HG03066 (cell line): ENCODE results near the gene EPC2.

Source experiments
- ATAC-seq: cut with Tn5 transposase; IDR thresholded peaks from one replicate; pipeline ENCODE4 v1.9.1; 2021; ENCODE audit warnings: low read depth; ENCODE audit not compliant: unreplicated experiment

The EPC2 gene, protein sequence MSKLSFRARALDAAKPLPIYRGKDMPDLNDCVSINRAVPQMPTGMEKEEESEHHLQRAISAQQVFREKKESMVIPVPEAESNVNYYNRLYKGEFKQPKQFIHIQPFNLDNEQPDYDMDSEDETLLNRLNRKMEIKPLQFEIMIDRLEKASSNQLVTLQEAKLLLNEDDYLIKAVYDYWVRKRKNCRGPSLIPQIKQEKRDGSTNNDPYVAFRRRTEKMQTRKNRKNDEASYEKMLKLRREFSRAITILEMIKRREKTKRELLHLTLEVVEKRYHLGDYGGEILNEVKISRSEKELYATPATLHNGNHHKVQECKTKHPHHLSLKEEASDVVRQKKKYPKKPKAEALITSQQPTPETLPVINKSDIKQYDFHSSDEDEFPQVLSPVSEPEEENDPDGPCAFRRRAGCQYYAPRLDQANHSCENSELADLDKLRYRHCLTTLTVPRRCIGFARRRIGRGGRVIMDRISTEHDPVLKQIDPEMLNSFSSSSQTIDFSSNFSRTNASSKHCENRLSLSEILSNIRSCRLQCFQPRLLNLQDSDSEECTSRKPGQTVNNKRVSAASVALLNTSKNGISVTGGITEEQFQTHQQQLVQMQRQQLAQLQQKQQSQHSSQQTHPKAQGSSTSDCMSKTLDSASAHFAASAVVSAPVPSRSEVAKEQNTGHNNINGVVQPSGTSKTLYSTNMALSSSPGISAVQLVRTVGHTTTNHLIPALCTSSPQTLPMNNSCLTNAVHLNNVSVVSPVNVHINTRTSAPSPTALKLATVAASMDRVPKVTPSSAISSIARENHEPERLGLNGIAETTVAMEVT

GRCh38 chr2:148643998-148644882, at the start of gene EPC2:
Gene EPC2, plus strand, starts transcription at chr2:148644751. Its CDS starts 267 bp downstream, at chr2:148645018.
- ATAC-seq, result peak; percentile 55

GRCh38 chr2:148596018-148596417, 48.5 kb upstream of the EPC2 start:
- ATAC-seq, result no peak

GRCh38 chr2:148599109-148599991, 45.2 kb upstream of the EPC2 start:
- ATAC-seq, result no peak

GRCh38 chr2:148602885-148603561, 41.5 kb upstream of the EPC2 start:
- no peak for ATAC-seq

- ATAC-seq, result peak; percentile 99
Observed at GRCh38 chr2:148603562-148603920, 41.0 kb upstream of the EPC2 start.

DNA sequence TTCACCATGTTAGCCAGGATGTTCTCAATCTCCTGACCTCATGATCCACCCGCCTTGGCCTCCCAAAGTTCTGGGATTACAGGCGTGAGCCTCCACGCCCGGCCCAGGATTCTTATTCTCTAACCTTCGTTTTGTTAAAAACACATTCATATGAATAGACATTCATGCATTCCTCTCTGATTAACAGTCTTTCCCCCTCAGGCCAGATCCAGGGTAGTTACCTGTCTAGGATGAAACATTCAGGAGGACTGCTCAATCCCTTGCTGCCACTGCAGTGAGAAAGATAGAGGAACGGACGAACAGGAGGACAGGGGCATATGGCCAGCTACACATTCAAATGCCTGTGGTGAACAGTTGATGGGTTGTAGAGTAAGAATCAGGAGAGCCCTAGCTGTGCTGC, 39.6 kb upstream of the EPC2 start:
- ATAC-seq, result no peak

DNA sequence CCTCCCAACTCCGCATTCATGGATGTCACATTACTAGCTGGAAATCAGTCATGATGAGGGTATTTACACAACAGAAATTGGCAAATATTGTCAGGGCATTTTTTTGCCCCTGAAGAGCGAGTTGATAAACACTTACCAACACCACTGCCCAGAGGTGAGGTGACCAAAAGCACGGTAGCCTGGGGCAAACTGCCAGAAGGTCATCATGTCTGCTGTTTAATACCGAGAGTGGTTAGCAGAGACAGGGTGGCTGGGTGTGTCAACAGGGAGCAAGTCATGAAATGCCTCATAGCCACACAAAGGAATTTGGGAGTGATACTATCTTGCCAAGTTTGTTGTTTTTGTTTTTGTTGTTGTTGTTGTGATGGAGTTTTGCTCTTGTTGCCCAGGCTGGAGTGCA, 37.0 kb upstream of the EPC2 start:
- no peak for ATAC-seq

GRCh38 chr2:148613231-148614013, 31.1 kb upstream of the EPC2 start:
- no peak for ATAC-seq

DNA sequence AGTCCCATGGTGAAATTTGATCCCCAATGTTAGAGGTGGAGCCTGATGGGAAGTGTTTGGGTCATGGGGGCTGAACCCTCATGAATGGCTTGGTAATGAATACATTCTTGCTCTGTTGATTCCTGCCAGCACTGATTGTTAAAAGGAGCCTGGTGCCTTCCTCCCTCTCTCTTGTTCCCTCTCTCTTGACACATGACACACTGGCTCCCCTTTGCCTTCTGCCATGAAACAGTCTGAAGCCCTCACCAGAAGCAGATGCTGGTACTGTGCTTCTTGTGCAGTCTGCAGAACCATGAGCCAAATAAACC, 30.6 kb upstream of the EPC2 start:
- peak; percentile 23 for ATAC-seq

DNA sequence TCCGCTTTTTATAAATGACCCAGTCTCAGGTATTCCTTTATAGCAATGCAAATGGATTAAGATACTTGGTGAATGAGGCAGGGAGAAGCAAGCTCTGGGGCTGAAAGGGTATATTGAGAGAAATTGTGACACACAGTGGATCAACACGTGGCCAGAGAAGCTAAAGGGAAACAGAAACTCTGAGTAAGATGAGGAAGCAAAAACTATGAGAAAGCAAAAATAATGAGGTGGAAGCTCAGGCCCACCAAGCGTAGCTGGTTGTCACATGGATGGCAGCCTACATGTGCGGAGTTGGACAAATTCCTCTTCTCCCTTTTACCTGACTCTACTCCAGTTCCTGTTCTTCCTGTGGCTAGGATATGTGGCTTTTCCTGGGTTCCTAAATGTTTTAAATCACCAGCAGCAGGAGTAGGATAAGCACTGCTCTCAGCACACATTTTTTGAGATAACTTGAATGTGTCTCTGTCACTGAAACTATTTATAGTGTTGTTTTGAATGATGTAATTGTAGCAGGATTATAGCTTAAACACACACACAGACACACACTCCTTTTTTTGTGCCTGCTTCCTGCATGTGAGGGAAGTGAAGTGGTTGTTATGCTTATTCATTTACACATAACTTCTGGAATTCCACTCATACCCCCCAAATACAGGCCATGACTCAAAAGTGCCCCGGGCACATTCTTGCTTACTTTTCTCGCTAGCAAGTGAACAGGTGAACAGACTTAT, 30.1 kb upstream of the EPC2 start:
- peak; percentile 97 for ATAC-seq

DNA sequence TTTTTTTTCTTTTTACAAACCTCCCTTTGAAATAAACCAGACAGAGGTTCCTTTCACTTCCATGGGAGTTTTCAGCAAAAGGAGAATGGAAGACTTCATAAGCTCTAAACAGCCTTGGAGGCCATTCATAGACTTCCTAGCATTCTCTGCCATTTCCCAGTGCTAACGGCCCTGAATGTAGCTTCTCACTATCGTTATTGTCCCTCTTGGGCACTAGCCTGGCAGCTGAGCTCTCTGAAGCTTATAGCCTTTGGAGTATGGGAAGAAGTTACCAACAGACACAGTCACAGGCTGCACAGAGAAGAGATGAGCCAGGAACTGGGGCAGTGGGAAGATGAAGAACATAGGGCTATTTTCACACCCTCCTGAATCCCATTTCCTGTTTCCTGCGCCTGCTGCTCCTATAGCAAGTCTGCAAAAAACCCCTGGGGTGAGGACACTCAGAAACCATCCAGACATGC, 29.1 kb upstream of the EPC2 start:
- ATAC-seq, result no peak

- no peak for ATAC-seq
Observed at GRCh38 chr2:148616662-148617061, 27.9 kb upstream of the EPC2 start.

GRCh38 chr2:148617219-148617618, 27.3 kb upstream of the EPC2 start:
- no peak for ATAC-seq

DNA sequence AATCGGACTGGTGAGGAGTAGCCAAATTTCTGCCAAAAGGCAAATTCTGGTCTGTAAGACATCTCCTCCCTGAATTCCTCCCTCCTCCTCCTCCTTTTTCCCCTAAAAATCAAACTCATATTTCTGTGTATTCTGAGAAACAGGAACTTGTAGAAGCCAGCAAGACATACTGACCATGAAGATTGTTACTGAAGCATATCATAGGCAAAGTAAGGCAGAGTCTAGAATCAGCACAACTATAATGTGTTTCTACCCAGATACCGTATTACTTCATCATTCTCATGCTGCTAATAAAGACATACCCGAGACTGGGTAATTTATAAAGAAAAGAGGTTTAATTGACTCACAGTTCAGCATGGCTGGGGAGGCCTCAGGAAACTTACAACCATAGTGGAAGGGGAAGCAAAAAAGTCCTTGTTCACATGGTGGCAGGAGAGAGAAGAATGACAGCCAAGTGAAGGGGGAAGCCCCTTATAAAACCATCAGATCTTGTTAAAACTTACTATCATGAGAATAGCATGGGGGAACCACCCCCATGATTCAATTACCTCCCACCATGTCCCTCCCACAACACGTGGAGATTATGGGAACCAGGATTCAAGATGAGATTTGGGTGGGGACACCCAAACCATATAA, 24.9 kb upstream of the EPC2 start:
- no peak for ATAC-seq

GRCh38 chr2:148622366-148622765, 22.2 kb upstream of the EPC2 start:
- ATAC-seq, result no peak

DNA sequence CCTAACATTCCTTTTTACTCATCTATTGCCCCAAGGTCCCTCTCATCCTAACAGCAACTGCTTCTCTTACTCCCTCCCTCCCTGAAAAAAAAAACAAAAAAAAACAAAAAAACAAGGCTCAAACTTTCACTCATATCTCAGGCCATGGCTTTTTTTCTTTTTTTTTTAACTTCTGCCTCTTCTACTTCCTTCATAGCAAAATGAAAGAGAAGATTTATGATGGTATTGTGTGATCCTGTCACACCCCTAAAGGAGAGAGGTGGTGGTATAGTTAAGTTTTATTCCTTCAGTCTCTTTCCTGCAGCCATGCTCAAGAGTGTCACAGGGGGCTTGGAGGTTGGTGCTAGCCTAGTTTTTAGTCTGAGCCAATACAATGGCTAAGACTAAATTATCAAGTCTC, 21.5 kb upstream of the EPC2 start:
- ATAC-seq, result no peak

DNA sequence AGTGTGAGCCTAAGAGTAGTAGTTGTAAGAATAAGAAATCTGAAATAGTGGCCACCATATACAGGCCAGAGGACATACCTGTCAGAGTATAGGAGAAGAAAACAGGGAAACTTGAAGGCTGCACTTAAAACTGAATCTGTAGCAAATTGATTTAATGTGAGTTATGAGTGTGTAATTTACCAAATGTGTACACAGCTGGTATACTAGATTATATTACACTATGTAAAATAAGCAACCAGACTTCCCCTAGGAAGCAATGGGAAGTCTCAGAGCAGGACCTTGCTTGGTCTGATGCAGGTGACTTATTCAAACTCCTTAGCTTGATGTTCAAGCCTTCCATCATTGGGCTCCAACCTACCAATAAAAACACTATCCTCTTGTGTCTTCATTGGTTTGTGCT, 17.3 kb upstream of the EPC2 start:
- ATAC-seq, result no peak

- ATAC-seq, result no peak
Observed at GRCh38 chr2:148634749-148635148, 9.8 kb upstream of the EPC2 start.
